GF-D8 (cell line): ENCODE measurements around the gene CTNND2.
A peak's percentile ranks its signal among the peaks of the same experiment; 100 is the strongest.

Experiments
- DNase-seq: peaks from one replicate; lab custom pipeline; 2025; lab: John Stamatoyannopoulos, UW

CTNND2 gene

GRCh38 chr5:11770310-11770709, 133.9 kb downstream of the CTNND2 start:
- no peak for DNase-seq

- no peak for DNase-seq
Measured at GRCh38 chr5:11760934-11761603, 143.2 kb downstream of the CTNND2 start.

GRCh38 chr5:11758321-11758720, 145.9 kb downstream of the CTNND2 start:
- no peak for DNase-seq

GRCh38 chr5:11757661-11758060, 146.6 kb downstream of the CTNND2 start:
- no peak for DNase-seq

- DNase-seq = no peak
Measured at GRCh38 chr5:11737010-11737409, 167.2 kb downstream of the CTNND2 start.

GRCh38 chr5:11734369-11734768, 169.9 kb downstream of the CTNND2 start:
- DNase-seq = no peak

- no peak for DNase-seq
Measured at GRCh38 chr5:11733840-11734192, 170.4 kb downstream of the CTNND2 start.

- DNase-seq = no peak
Measured at GRCh38 chr5:11733185-11733839, 170.9 kb downstream of the CTNND2 start.

- no peak for DNase-seq
Measured at GRCh38 chr5:11724940-11725339, 179.3 kb downstream of the CTNND2 start.

- DNase-seq = peak; percentile 3
Measured at GRCh38 chr5:11719888-11720481, 184.3 kb downstream of the CTNND2 start.

- no peak for DNase-seq
Measured at GRCh38 chr5:11715461-11716196, 188.6 kb downstream of the CTNND2 start.

- no peak for DNase-seq
Measured at GRCh38 chr5:11711932-11712331, 192.3 kb downstream of the CTNND2 start.

- DNase-seq = no peak
Measured at GRCh38 chr5:11709021-11709420, 195.2 kb downstream of the CTNND2 start.

GRCh38 chr5:11704916-11705315, 199.3 kb downstream of the CTNND2 start:
- no peak for DNase-seq

GRCh38 chr5:11700391-11700790, 203.9 kb downstream of the CTNND2 start:
- no peak for DNase-seq

GRCh38 chr5:11692636-11693035, 211.6 kb downstream of the CTNND2 start:
- DNase-seq = no peak

GRCh38 chr5:11687498-11687897, 216.7 kb downstream of the CTNND2 start:
- no peak for DNase-seq

- no peak for DNase-seq
Measured at GRCh38 chr5:11684607-11685006, 219.6 kb downstream of the CTNND2 start.

GRCh38 chr5:11683666-11684065, 220.6 kb downstream of the CTNND2 start:
- DNase-seq = no peak

GRCh38 chr5:11681796-11682195, 222.4 kb downstream of the CTNND2 start:
- DNase-seq = no peak

- DNase-seq = no peak
Measured at GRCh38 chr5:11679676-11680075, 224.6 kb downstream of the CTNND2 start.

GRCh38 chr5:11675184-11675583, 229.1 kb downstream of the CTNND2 start:
- DNase-seq = no peak
